Activated CD8-positive, alpha-beta memory T cell treated with anti-CD3 and anti-CD28 coated beads, Interleukin-2, amount 50 U/mL, for 48 hours (primary cell): ENCODE data around the gene PHF13.

Experiments used
- DNase-seq: peaks from one replicate; pipeline ENCODE4 v3.0.0-alpha.2; 2020

Gene PHF13

GRCh38 chr1:6667139-6667538 is 53.6 kb downstream of the PHF13 start:
- no peak for DNase-seq

- peak; percentile 20 for DNase-seq
Observed at GRCh38 chr1:6668503-6668902, 55.0 kb downstream of the PHF13 start.

- DNase-seq = peak; percentile 13
Observed at GRCh38 chr1:6672558-6672957, 59.0 kb downstream of the PHF13 start.
